Lower leg skin (tissue), 4 donors: Measurements from ENCODE around the gene ZNF774. TPM values are rescaled to one million over a fixed set of nuclear protein-coding genes. Genes with fewer than 3 reads are reported as not detected.

ENCODE experiments used
- DNase-seq, 2 donors: peaks; one replicate each; pipeline ENCODE4 v3.0.0-alpha.2; 2019; ENCODE audit warnings: low spot score in 2 of 2
- H3K4me3 ChIP-seq: fragments of 200-600 bp; sonication (generic); 2 replicates; pipeline ENCODE4 v1.5.1; 2017; ENCODE audit warnings: mild to moderate bottlenecking, low read depth; ENCODE audit not compliant: poor library complexity, severe bottlenecking
- CTCF ChIP-seq, 3 donors: fragments of 450-650 bp; IDR thresholded peaks; one replicate each; pipeline ENCODE4 v1.5.1; 2016; ENCODE audit warnings: antibody characterized with exemption in 3 of 3, mild to moderate bottlenecking in 3 of 3, moderate library complexity in 2 of 3
- POLR2A ChIP-seq, 2 donors: fragments of 450-650 bp; IDR thresholded peaks; one replicate each; pipeline ENCODE4 v1.6.1; 2016 to 2017; ENCODE audit warnings: antibody characterized with exemption in 2 of 2, mild to moderate bottlenecking in 1 of 2, moderate library complexity in 1 of 2
- WGBS, 2 donors: methylation state at CpG; one replicate each; pipeline ENCODE4 v1.1.5; 2018; 5-methylcytosine and 5-hydroxymethylcytosine counted together
- intact Hi-C: fragments of 100-400 bp; cut with DNase I; formaldehyde crosslinking; loops from one replicate; pipeline ENCODE4 v1.15.0; 2023; ENCODE audit warnings: low total_unique reads
- total RNA-seq, 4 donors: library from RNA; depleted of rRNA; stranded (reverse); fragments of >200 nt; gene quantifications; one replicate each; pipeline ENCODE4 v1.1.0, GENCODE V29; 2016

Gene ZNF774
- total RNA-seq, 4 donors from 2014 or later: 1.4 to 3.4 (median 2.4) TPM

DNA sequence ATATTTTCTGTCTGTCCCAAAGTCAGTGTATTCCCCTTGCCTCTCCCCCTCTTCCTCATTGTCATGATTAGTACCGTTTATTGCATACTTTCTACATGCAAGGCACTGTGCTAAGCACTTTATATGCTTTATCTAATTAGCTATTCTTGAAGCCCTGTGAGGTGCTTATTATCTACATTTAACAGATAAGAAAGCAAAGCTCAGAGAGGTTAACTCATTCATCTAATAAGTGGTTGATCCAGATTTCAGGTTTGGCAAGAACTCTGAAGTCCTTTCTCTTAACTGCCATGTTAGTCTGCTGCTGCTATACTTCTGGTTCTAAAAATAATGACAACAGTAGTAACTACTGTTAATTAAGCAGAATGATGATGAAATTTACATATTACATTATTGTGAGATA is 49.4 kb downstream of the ZNF774 start:
- WGBS, 2 donors: 0 to 7% methylated on average over 1 of the region's 1 CpG
- intact Hi-C loops: no loop called here
- no peak for DNase-seq
- H3K4me3 ChIP-seq: no peak overlapping the region
- no peak for TF ChIP-seq CTCF (IDR thresholded peaks at IDR 0.05)
- no peak for TF ChIP-seq POLR2A (IDR thresholded peaks at IDR 0.05)

DNA sequence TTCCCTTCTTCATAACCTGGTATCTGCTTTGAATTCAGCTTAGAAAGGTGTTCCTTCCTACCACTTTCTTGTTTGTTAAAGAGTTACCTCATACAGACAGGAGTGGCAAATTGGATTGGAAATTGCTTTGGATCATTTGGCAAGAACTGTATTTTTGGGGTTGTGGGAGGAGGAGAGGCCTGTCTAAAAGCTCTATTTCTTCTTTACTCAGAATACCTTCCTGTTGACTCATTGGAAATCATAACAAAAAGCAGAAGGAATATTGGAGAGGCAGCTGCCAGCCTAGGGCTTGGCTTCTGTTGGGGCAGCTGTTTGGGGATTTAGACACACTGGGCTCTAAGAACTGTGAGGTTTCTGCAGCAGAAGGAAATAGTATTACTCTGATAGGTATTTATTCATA is 50.1 kb downstream of the ZNF774 start:
- peak; percentile 68 to 90 for DNase-seq
- TF ChIP-seq CTCF (IDR thresholded peaks at IDR 0.05) (no peak), POLR2A (IDR thresholded peaks at IDR 0.05) (no peak)
- intact Hi-C loops: no loop called here
- no peak overlapping the region for H3K4me3 ChIP-seq

DNA sequence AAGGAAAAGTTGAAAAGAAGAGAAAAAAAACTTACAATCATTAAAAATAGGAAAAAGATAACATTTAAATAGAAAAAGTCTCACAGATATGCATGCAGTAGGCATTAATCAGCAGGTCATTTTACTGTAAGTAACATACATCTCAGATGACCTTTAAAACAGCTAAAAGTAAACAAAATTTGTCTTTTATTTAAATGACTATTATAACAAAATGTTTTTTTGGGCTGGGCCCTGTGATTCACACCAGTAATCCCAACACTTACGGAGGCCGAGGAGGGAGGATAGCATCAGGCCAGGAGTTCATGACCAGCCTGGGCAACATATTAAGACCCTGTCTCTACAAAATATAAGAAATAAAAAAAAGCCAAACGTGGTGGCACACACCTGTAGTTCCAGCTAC is 50.7 kb downstream of the ZNF774 start:
- TF ChIP-seq POLR2A (IDR thresholded peaks at IDR 0.05): no peak
- TF ChIP-seq CTCF (IDR thresholded peaks at IDR 0.05): no peak
- no peak for DNase-seq
- WGBS, 2 donors: 36 to 49% methylated on average over 3 of the region's 3 CpGs
- intact Hi-C loops: no loop called here
- no peak overlapping the region for H3K4me3 ChIP-seq

- WGBS, 2 donors: 16 to 34% methylated on average over 3 of the region's 3 CpGs
- no peak for TF ChIP-seq CTCF (IDR thresholded peaks at IDR 0.05)
- TF ChIP-seq POLR2A (IDR thresholded peaks at IDR 0.05): no peak
- H3K4me3 ChIP-seq: no peak overlapping the region
- intact Hi-C loops: no loop called here
- DNase-seq: no peak
These were observed 53.0 kb downstream of the ZNF774 start for GRCh38 chr15:90405055-90405607.

GRCh38 chr15:90407336-90407735 is 55.3 kb downstream of the ZNF774 start:
- TF ChIP-seq POLR2A (IDR thresholded peaks at IDR 0.05): no peak
- H3K4me3 ChIP-seq: no peak overlapping the region
- intact Hi-C loops: no loop called here
- no peak for DNase-seq
- 21 to 23% methylated on average over 3 of the region's 3 CpGs for WGBS, 2 donors

GRCh38 chr15:90407871-90408317 is 55.8 kb downstream of the ZNF774 start:
- WGBS, 2 donors: 41 to 55% methylated on average over 2 of the region's 2 CpGs
- TF ChIP-seq POLR2A (IDR thresholded peaks at IDR 0.05) (no peak), CTCF (IDR thresholded peaks at IDR 0.05) (no peak)
- intact Hi-C loops: no loop called here
- DNase-seq: no peak
- H3K4me3 ChIP-seq: no peak overlapping the region
